Lung (tissue), 12 donors: ENCODE measurements around the gene CEBPA. TPM values are rescaled to one million over a fixed set of nuclear protein-coding genes. Genes with fewer than 3 reads are reported as not detected.

ENCODE experiments used
- ATAC-seq: fragments of 200-7000 bp; cut with Tn5 transposase; one replicate; pipeline ENCODE4 v1.9.1; 2020; ENCODE audit warnings: moderate number of reproducible peaks; ENCODE audit not compliant: insufficient read depth, low FRiP score
- DNase-seq, 3 donors: peaks; one replicate each; pipeline ENCODE4 v3.0.0-alpha.2; 2013 to 2017
- H3K27ac ChIP-seq, 2 donors: one replicate each; pipeline ENCODE4 v1.5.1; 2013; ENCODE audit warnings: mild to moderate bottlenecking in 2 of 2, moderate library complexity in 2 of 2, control low read depth in 1 of 2, inconsistent platforms in 1 of 2, low read depth in 1 of 2, low read length in 1 of 2
- H3K27me3 ChIP-seq, 3 donors: one replicate each; pipeline ENCODE4 v1.5.1; 2013; ENCODE audit warnings: low read length in 2 of 3; ENCODE audit not compliant: control insufficient read depth in 3 of 3, insufficient read depth in 3 of 3
- H3K36me3 ChIP-seq, 4 donors: one replicate each; pipeline ENCODE4 v1.5.1; 2013; ENCODE audit warnings: low read length in 4 of 4, mild to moderate bottlenecking in 1 of 4, moderate library complexity in 1 of 4; ENCODE audit not compliant: control insufficient read depth in 4 of 4, insufficient read depth in 4 of 4
- H3K4me1 ChIP-seq, 5 donors: one replicate each; pipeline ENCODE4 v1.5.1; 2013; ENCODE audit warnings: low read length in 5 of 5, mild to moderate bottlenecking in 2 of 5, moderate library complexity in 1 of 5; ENCODE audit not compliant: control insufficient read depth in 5 of 5, insufficient read depth in 5 of 5
- H3K4me3 ChIP-seq: one replicate; pipeline ENCODE4 v1.5.1; 2013; ENCODE audit warnings: mild to moderate bottlenecking, control low read depth, moderate library complexity
- H3K9ac ChIP-seq, 2 donors: one replicate each; pipeline ENCODE4 v1.5.1; 2013; ENCODE audit warnings: low read length in 2 of 2, control low read depth in 1 of 2; ENCODE audit not compliant: insufficient read depth in 1 of 2
- H3K9me3 ChIP-seq, 4 donors: one replicate each; pipeline ENCODE4 v1.5.1; 2013; ENCODE audit warnings: low read length in 3 of 4, mild to moderate bottlenecking in 1 of 4, moderate library complexity in 1 of 4; ENCODE audit not compliant: control insufficient read depth in 4 of 4, insufficient read depth in 3 of 4
- CTCF ChIP-seq: IDR thresholded peaks from 2 replicates; pipeline ENCODE4 v1.5.1; 2012; ENCODE audit warnings: mild to moderate bottlenecking; ENCODE audit errors: control extremely low read depth, extremely low read depth
- WGBS, 2 donors: extraction: QIAGEN DNeasy Blood & Tissue Kit; methylation state at CpG; one replicate each; pipeline ENCODE4 v1.1.7; 2013; 5-methylcytosine and 5-hydroxymethylcytosine counted together
- polyA plus RNA-seq, 2 donors: library from polyadenylated mRNA; stranded (reverse); fragments of 200-250 nt; gene quantifications; one replicate each; pipeline ENCODE4 v1.2.1, GENCODE V29; 2013
- total RNA-seq, 2 donors: library from RNA; depleted of rRNA in 1 of 2; stranded (reverse); fragments of >200 nt in 1 of 2; gene quantifications; one replicate each; pipeline ENCODE4 v1.2.1, GENCODE V29; 2014 to 2021
- donor health status: control.
- donor health status: control.
- donor health status: Bipolar disorder and iron deficiency.
- donor health status: healthy.
- donor health status: DM: yes; HTN: yes; CAD: no.

Gene CEBPA
- total and polyA plus RNA-seq, 4 donors = 20.4 to 93.8 (median 61.2) TPM

GRCh38 chr19:33349319-33350289 lies 47.3 kb upstream of the CEBPA start:
- H3K36me3 ChIP-seq = no peaks in the 10 kb centered on the region
- H3K27me3 ChIP-seq = peaks cover 0 to 3% (median 0%) of the 10 kb centered on the region in 3 donors
- ATAC-seq (no peak), DNase-seq (no peak)
- 85 to 90% methylated on average over 12 of the region's 12 CpGs for WGBS, 2 donors
- no peak overlapping the region for H3K9ac ChIP-seq
- TF ChIP-seq CTCF = no peak
- no peaks in the 10 kb centered on the region for H3K9me3 ChIP-seq
- no peaks in the 10 kb centered on the region for H3K4me1 ChIP-seq
- H3K4me3 ChIP-seq = no peak overlapping the region
- H3K27ac ChIP-seq = no peak overlapping the region

GRCh38 chr19:33348301-33349010 lies 46.1 kb upstream of the CEBPA start:
- WGBS, 2 donors = 76 to 81% methylated on average over 12 of the region's 12 CpGs
- DNase-seq (no peak), ATAC-seq (no peak)
- Histone ChIP-seq H3K27ac (no peak overlapping the region), H3K9ac (no peak overlapping the region), H3K27me3 (peaks cover 0 to 3% (median 0%) of the 10 kb centered on the region in 3 donors), H3K4me1 (no peaks in the 10 kb centered on the region), H3K36me3 (no peaks in the 10 kb centered on the region), H3K9me3 (no peaks in the 10 kb centered on the region), H3K4me3 (no peak overlapping the region)
- TF ChIP-seq CTCF = no peak

GRCh38 chr19:33347300-33347699 lies 45.0 kb upstream of the CEBPA start:
- TF ChIP-seq CTCF = no peak
- Histone ChIP-seq H3K4me3 (no peak overlapping the region), H3K9me3 (no peaks in the 10 kb centered on the region), H3K4me1 (no peaks in the 10 kb centered on the region), H3K27ac (no peak overlapping the region), H3K36me3 (no peaks in the 10 kb centered on the region), H3K9ac (no peak overlapping the region), H3K27me3 (peaks cover 0 to 3% (median 0%) of the 10 kb centered on the region in 3 donors)
- 85 to 91% methylated on average over 10 of the region's 10 CpGs for WGBS, 2 donors
- ATAC-seq (no peak), DNase-seq (no peak)
